ENCODE data around the gene OR5K3. TPM values are rescaled to one million over a fixed set of nuclear protein-coding genes. Genes with fewer than 3 reads are reported as not detected.

The OR5K3 gene
- total RNA-seq, 1 donor from 2014 or later: not detected

DNA sequence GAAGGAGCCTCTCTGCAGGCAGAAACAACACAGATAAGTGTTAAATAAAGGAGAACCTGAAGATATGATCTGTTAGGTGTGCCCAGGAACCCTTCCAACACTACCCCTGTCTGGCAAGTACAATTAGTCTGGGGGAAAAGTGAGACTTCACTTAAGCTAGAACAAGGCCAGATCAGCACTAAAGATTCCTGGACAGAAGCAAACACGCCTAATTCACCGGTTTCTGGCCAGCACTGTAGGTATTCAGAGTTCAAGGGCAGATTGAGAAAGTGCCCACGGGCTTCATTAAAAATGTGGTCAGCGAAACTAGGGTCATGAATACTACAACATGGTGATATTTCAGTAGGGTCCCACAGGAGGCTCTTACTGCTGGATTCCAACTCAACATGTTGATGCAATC lies 43.9 kb downstream of the OR5K3 start:
- no peaks in the 10 kb centered on the region for H3K36me3 ChIP-seq (ENCODE audit: control insufficient read depth, insufficient read depth, low read length)
- H3K27me3 ChIP-seq (ENCODE audit: control insufficient read depth, insufficient read depth, low read length): no peaks in the 10 kb centered on the region
- TF ChIP-seq, protein P1, sequence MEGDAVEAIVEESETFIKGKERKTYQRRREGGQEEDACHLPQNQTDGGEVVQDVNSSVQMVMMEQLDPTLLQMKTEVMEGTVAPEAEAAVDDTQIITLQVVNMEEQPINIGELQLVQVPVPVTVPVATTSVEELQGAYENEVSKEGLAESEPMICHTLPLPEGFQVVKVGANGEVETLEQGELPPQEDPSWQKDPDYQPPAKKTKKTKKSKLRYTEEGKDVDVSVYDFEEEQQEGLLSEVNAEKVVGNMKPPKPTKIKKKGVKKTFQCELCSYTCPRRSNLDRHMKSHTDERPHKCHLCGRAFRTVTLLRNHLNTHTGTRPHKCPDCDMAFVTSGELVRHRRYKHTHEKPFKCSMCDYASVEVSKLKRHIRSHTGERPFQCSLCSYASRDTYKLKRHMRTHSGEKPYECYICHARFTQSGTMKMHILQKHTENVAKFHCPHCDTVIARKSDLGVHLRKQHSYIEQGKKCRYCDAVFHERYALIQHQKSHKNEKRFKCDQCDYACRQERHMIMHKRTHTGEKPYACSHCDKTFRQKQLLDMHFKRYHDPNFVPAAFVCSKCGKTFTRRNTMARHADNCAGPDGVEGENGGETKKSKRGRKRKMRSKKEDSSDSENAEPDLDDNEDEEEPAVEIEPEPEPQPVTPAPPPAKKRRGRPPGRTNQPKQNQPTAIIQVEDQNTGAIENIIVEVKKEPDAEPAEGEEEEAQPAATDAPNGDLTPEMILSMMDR (IDR thresholded peaks at IDR 0.05; ENCODE audit: insufficient read depth, low read length, poor library complexity, severe bottlenecking): no peak
- DNase-seq (ENCODE audit: low read depth): no peak
- H3K4me3 ChIP-seq (ENCODE audit: low read depth, low read length): no peak overlapping the region

DNA sequence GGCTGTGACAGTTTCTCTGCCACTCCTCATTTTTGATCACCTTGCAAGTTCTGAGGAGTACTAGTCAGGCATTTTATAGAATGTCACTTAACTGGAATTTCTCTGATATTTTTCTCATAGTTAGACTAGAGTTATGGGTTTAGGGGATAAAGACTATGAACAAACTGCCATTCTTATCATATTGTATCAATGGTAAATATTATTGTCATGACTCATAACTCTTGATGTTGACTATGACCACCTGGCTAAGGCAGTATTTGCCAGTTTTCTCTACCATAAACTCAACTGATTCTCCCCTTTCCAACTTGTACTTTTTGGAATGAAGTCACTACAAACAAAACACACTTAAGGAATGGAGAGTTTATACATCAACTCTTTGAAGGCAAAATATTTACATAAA lies 49.8 kb downstream of the OR5K3 start:
- no peak for DNase-seq (ENCODE audit: low read depth)
- Histone ChIP-seq H3K36me3 (ENCODE audit: control insufficient read depth, insufficient read depth, low read length) (no peaks in the 10 kb centered on the region), H3K4me3 (ENCODE audit: low read depth, low read length) (no peak overlapping the region), H3K27me3 (ENCODE audit: control insufficient read depth, insufficient read depth, low read length) (no peaks in the 10 kb centered on the region)
- TF ChIP-seq, protein P1 (IDR thresholded peaks at IDR 0.05; ENCODE audit: insufficient read depth, low read length, poor library complexity, severe bottlenecking): no peak

Other genes with a start within 250 kb of the OR5K3 start
- not detected in 2 replicates for gene OR5H14, start 243.2 kb upstream of the OR5K3 start, total RNA-seq
- not detected in 2 replicates for gene OR5H15, start 224.0 kb upstream of the OR5K3 start, total RNA-seq
- gene OR5H6, start 126.4 kb upstream of the OR5K3 start, total RNA-seq: not detected in 2 replicates
- not detected in 2 replicates for gene OR5H2, start 108.2 kb upstream of the OR5K3 start, total RNA-seq
- gene OR5K4, start 36.8 kb upstream of the OR5K3 start, total RNA-seq: not detected in 2 replicates
- gene OR5K1, start 72.5 kb downstream of the OR5K3 start, total RNA-seq: not detected in 2 replicates
- gene OR5K2, start 107.0 kb downstream of the OR5K3 start, total RNA-seq: not detected in 2 replicates
- gene CLDND1, start 132.2 kb downstream of the OR5K3 start, total RNA-seq: 103 and 124 TPM in 2 replicates
- not detected in 2 replicates for gene GPR15, start 141.3 kb downstream of the OR5K3 start, total RNA-seq
- gene CPOX, start 202.9 kb downstream of the OR5K3 start, total RNA-seq: 26.5 and 28.2 TPM in 2 replicates